IPS DF 4.7 (cell line): ENCODE measurements around the gene ABCA13.

ENCODE experiments used
- DNase-seq: peaks from one replicate; pipeline ENCODE4 v3.0.0-alpha.2; 2013; ENCODE audit warnings: low spot score; ENCODE audit errors: extremely low read depth

Gene ABCA13

GRCh38 chr7:48237354-48237753, 66.1 kb downstream of the ABCA13 start:
- no peak for DNase-seq

- no peak for DNase-seq
Observed at GRCh38 chr7:48242846-48243245, 71.6 kb downstream of the ABCA13 start.

GRCh38 chr7:48244864-48245271, 73.6 kb downstream of the ABCA13 start:
- no peak for DNase-seq

- no peak for DNase-seq
Observed at GRCh38 chr7:48245751-48246472, 74.7 kb downstream of the ABCA13 start.

GRCh38 chr7:48249166-48249565, 77.9 kb downstream of the ABCA13 start:
- DNase-seq, result no peak

GRCh38 chr7:48250441-48250951, 79.2 kb downstream of the ABCA13 start:
- no peak for DNase-seq

GRCh38 chr7:48251766-48252165, 80.5 kb downstream of the ABCA13 start:
- DNase-seq, result no peak

- no peak for DNase-seq
Observed at GRCh38 chr7:48252995-48253394, 81.7 kb downstream of the ABCA13 start.

- DNase-seq, result no peak
Observed at GRCh38 chr7:48255046-48255445, 83.8 kb downstream of the ABCA13 start.

- no peak for DNase-seq
Observed at GRCh38 chr7:48259463-48260280, 88.4 kb downstream of the ABCA13 start.

GRCh38 chr7:48261696-48262095, 90.4 kb downstream of the ABCA13 start:
- no peak for DNase-seq

- no peak for DNase-seq
Observed at GRCh38 chr7:48262606-48263310, 91.5 kb downstream of the ABCA13 start.

- DNase-seq, result no peak
Observed at GRCh38 chr7:48263311-48263650, 92.0 kb downstream of the ABCA13 start.

GRCh38 chr7:48269066-48269465, 97.8 kb downstream of the ABCA13 start:
- DNase-seq, result no peak

GRCh38 chr7:48274662-48275061, 103.4 kb downstream of the ABCA13 start:
- no peak for DNase-seq

- DNase-seq, result no peak
Observed at GRCh38 chr7:48279420-48279819, 108.2 kb downstream of the ABCA13 start.

GRCh38 chr7:48280100-48280499, 108.8 kb downstream of the ABCA13 start:
- no peak for DNase-seq

- no peak for DNase-seq
Observed at GRCh38 chr7:48285373-48285772, 114.1 kb downstream of the ABCA13 start.

GRCh38 chr7:48286836-48287235, 115.6 kb downstream of the ABCA13 start:
- no peak for DNase-seq

GRCh38 chr7:48289656-48290055, 118.4 kb downstream of the ABCA13 start:
- DNase-seq, result no peak

- no peak for DNase-seq
Observed at GRCh38 chr7:48292949-48293348, 121.7 kb downstream of the ABCA13 start.
